AG09309 (cell line): ENCODE measurements around the gene LDLRAD4.

ENCODE experiments used
- DNase-seq: peaks from one replicate; pipeline ENCODE4 v3.0.0-alpha.2; 2010; ENCODE audit warnings: low read depth
- H3K4me3 ChIP-seq: 2 replicates; pipeline ENCODE4 v1.5.1; 2011; ENCODE audit warnings: mild to moderate bottlenecking, low read depth, low read length, moderate library complexity; ENCODE audit not compliant: control insufficient read depth
- CTCF ChIP-seq: IDR thresholded peaks from 2 replicates; pipeline ENCODE4 v1.5.1; 2011; ENCODE audit warnings: mild to moderate bottlenecking, low read depth, low read length, inconsistent platforms; ENCODE audit not compliant: insufficient read depth, control insufficient read depth; ENCODE audit errors: missing control alignments

The LDLRAD4 gene

DNA sequence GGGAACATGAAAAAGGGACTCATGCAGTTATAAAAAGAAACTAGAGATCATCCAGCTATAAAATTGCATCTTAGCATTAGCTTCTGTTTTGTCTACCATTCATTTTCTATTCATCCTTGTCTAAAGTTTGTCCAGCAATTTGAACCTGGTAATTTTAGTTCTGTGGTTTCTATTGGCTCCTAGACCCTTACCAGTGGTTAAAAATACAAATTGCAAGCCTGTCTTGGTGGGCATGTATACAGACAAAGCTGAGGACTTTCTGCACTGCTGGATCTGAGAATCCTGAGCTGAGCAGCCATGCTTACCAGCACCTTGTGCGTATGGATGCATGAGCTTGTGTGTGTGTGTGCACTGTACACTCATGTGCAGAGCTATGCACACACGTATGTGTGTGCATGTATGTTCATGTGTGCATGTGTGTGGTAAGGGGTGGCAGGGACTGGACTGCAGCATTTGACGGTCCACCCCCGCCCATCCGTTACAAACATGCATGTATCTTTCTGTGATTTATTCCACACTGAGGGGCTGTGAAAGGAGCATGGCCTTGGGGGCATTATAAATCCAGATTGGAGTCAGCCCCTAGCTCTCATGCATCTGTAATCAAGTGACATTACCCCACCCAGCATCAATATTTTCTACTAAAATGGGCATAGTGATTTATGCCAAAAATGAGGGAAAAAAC is 363.1 kb downstream of the LDLRAD4 start:
- no peak overlapping the region for H3K4me3 ChIP-seq
- DNase-seq: no peak
- TF ChIP-seq CTCF: no peak

- TF ChIP-seq CTCF: no peak
- no peak overlapping the region for H3K4me3 ChIP-seq
- no peak for DNase-seq
Measured at GRCh38 chr18:13582178-13582670, 363.7 kb downstream of the LDLRAD4 start.

- H3K4me3 ChIP-seq: no peak overlapping the region
- TF ChIP-seq CTCF: no peak
- DNase-seq: no peak
Measured at GRCh38 chr18:13583576-13584550, 365.3 kb downstream of the LDLRAD4 start.

GRCh38 chr18:13584825-13585224 is 366.3 kb downstream of the LDLRAD4 start:
- DNase-seq: no peak
- TF ChIP-seq CTCF: no peak
- no peak overlapping the region for H3K4me3 ChIP-seq

- DNase-seq: no peak
- H3K4me3 ChIP-seq: no peak overlapping the region
- no peak for TF ChIP-seq CTCF
Measured at GRCh38 chr18:13585379-13586153, 367.0 kb downstream of the LDLRAD4 start.

- DNase-seq: no peak
- H3K4me3 ChIP-seq: no peak overlapping the region
- TF ChIP-seq CTCF: no peak
Measured at GRCh38 chr18:13587001-13587400, 368.4 kb downstream of the LDLRAD4 start.
